Measurements from ENCODE around the gene BOD1.

DNA sequence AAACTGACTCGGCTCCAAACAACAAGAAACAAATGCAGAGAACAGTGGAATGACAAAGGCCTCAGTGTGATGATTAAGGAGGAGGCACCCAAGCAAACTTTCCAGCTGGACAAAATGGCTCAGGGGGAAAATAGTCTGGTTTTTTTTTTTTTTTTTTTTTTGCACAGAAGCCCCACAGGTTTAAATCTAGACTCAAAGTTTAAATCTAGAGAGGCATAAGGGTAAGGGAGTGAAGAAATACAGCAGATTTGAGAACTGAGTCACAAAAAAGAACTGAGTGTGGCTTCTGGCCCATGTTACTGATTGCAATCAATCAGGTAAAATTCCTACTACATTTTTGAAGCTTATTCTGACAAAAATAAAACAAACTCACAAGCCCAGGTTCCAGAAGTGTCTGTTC is 12.3 kb downstream of the BOD1 start:
- no peak for TF ChIP-seq POLR2A (IDR thresholded peaks at IDR 0.05)
- TF ChIP-seq, protein P1, sequence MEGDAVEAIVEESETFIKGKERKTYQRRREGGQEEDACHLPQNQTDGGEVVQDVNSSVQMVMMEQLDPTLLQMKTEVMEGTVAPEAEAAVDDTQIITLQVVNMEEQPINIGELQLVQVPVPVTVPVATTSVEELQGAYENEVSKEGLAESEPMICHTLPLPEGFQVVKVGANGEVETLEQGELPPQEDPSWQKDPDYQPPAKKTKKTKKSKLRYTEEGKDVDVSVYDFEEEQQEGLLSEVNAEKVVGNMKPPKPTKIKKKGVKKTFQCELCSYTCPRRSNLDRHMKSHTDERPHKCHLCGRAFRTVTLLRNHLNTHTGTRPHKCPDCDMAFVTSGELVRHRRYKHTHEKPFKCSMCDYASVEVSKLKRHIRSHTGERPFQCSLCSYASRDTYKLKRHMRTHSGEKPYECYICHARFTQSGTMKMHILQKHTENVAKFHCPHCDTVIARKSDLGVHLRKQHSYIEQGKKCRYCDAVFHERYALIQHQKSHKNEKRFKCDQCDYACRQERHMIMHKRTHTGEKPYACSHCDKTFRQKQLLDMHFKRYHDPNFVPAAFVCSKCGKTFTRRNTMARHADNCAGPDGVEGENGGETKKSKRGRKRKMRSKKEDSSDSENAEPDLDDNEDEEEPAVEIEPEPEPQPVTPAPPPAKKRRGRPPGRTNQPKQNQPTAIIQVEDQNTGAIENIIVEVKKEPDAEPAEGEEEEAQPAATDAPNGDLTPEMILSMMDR (IDR thresholded peaks at IDR 0.05), result no peak

All from thyroid gland (tissue), 4 donors.